Measurements from ENCODE around the gene NUDT14.

GRCh38 chr14:105153739-105154475 is 27.2 kb downstream of the NUDT14 start:
- TF ChIP-seq CTCF (IDR thresholded peaks at IDR 0.05) (no peak), POLR2AphosphoS5 (IDR thresholded peaks at IDR 0.05) (no peak), POLR2A (IDR thresholded peaks at IDR 0.05) (no peak)
